DMS79 (cell line): Measurements from ENCODE around the gene HNRNPA2B1.
"Not testable (repeated sequence)": the region's sequence is repeated elsewhere in the genome, so short reads cannot be mapped to it uniquely, and the experiment has no call there.

Source experiments
- DNase-seq: peaks from one replicate; lab custom pipeline; 2025; lab: John Stamatoyannopoulos, UW

HNRNPA2B1 gene

DNA sequence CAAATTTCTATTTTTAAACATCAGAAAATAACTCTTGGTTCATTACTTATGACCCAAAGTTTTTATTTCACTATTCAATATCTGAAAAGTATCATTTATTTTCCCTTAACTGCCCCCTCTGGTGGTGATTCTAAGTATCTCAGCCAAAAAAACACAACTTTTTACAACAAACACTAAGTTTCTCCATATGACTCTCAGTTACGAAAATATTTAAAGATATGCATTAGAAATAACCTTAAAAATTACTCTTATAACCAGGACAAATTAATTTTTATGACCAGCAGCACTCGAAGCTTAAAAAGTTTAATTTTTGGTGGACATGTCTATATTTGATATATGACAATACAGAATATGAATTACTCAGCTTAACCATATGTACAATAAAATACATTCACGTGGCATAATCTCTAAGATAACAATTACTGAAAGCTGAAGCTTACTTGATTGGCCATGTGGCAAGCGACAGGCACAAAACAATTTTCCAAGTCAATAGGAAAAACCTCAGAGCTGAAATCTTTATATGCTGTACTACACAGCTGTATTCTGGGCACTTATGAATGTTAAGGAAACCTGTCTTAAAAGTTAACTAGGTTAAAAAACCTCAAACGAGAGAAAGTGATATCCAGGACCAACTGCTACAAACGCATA, 2.3 kb downstream of the HNRNPA2B1 start:
- no peak for DNase-seq

DNA sequence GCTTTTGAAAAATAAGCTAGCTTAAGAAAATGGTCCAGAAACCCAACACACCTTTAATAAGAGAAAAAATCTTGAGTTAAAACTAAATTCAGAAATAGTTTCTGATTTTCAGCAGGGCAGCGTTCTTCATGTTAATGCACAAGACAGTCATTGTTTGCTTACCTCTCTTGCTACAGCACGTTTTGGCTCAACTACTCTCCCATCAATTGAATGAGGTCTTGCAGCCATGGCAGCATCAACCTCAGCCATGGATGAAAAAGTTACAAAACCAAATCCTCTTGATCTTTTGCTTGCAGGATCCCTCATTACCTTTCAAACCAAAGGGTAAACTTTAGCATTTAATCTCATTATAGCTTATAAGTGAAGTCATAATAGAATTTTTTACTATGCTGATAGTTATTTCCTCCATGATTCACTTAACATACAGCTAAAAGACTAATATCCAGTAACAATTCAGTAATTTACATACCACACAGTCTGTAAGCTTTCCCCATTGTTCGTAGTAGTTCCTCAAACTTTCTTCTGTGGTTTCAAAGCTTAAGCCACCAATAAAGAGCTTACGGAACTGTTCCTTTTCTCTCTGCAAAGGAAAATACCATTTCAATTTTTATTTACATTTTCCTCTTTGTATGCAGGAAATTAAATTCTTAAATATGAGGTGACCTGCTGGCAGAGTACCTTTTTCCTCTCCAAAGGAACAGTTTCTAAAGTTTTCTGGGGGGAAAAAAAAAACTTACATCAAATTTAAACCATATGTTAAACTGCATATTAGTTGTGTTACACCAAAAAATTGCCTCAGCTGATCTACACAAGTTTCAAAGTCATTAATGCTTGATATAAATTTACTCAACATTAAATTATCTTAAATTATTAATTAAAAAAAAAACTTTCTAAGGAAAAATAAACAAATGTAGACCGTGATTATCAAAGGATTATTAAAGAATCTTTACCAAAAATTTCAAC, 3.1 kb downstream of the HNRNPA2B1 start:
- DNase-seq, result no peak

DNA sequence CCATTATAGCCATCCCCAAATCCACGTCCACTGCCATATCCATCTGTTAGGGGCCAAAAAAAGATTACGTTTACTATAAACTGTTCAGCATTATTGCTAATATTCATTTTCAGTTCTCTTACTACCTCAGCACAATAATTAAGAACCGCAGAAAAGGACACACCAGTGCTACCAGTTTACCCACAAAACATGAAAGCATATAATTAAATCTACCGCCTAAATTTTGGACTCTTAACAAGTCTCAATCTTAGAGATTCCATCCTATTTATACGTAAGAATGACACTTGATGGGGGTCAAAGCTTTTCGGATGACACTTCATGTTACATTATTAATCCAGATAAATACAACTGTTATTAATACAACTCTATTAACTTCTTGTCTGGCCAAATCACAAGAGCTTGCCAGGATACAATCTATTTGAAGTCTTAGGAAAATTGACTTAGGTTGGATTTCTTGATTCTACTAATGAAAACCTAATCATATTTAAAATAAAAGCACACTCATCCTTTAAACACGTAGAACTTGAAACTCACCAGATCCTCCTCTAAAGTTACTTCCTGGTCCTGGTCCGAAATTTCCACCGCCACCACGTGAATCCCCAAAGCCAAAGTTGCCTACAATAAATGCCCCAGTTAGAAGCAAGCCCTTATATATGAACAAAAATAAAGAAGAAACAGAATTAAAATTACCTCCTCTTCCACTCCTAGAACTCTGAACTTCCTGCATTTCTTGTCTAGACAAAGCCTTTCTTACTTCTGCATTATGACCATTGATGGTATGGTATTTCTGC, 4.5 kb downstream of the HNRNPA2B1 start:
- no peak for DNase-seq

DNA sequence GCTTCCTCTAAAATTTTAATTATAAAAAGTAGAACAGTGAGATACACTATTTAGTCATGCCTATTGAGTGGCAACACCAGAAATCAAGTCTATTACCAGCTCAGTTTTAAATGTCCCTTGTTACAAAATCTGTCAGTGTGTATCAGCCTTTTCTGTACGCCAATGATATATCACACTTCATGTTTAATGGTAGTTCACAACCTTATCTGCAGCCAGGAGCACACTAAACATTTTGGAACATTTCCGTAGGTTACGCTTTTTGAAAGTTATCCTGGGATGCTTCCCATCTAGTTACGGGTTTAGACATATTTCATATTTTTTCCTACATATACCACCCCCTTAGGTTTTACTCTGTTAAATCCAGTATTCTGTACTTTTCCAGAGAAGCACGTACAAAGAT, 5.4 kb downstream of the HNRNPA2B1 start:
- DNase-seq, result no peak

DNA sequence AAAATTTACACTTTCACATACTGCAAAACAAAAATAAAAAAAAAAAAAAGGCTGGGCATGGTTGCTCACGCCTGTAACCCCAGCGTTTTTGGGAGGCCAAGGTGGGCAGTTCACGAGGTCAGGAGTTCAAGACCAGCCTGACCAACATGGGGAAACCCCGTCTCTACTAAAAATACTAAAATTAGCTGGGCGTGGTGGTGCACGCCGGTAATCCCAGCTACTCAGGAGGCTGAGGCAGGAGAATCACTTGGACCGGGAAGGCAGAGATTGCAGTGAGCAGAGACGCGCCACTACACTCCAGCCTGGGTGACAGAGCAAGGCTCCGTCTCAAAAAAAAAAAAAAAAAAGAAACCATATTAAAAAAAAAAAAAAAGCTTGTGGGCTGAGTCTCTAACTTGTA, 5.8 kb downstream of the HNRNPA2B1 start:
- not testable (repeated sequence) for DNase-seq

DNA sequence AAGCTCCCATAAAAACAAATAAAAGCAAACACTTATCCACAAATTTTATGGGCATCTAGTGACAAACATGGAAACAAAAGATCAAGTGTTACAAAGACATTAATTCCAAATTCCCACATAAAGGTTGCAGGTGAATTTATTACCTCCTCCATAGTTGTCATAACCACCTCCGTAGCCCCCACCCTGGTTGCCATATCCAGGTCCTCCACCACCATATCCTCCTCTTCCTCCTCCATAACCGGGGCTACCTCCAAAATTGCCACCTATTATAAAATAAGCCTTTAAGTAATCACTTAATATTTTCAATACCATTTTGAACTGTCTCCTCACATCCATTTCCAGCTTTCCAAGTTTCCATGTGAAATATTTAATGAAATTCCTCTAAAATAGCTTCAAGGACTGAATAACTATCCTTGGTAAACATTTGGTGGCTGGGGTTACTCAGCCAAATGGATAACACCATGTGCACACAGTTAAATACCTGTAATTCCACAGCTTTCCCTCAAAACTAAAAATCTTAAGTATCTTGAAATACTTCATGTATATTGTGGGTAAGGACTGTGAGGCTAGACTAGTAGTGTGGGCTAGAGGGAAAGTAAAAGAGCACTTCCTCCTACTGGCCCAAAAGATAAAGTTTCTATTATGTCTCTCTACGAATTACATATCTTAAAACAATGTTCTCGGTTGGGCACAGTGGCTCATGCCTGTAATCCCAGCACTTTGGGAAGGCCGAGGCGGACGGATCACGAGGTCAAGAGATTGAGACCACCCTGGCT, 6.9 kb downstream of the HNRNPA2B1 start:
- no peak for DNase-seq

DNA sequence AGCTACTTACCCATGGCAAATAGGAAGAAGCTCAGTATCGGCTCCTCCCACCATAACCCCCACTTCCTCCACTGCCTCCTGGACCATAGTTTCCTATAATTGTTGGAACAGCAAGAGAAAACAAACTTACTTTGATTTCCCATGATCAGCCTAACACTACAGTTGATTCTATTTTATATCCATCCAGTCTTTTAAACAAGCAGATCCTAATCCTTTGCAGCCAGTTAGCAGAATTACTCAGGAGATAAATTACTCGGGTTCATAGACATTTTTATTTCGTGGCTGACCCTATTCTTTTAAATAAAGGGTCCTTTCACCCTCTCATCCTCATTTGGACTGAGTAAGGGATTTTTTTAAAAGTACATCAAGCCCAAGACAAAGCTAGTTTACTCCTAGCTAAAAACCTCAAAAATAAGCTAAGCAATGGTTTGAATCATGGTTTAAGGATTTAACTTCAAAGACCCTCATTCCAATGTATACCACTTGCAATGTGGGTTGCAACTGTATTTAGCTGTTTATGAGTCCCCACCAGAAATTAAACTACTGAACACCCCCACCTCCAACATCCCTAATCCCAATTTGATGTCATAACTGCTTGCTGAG, 8.0 kb downstream of the HNRNPA2B1 start:
- DNase-seq, result no peak

DNA sequence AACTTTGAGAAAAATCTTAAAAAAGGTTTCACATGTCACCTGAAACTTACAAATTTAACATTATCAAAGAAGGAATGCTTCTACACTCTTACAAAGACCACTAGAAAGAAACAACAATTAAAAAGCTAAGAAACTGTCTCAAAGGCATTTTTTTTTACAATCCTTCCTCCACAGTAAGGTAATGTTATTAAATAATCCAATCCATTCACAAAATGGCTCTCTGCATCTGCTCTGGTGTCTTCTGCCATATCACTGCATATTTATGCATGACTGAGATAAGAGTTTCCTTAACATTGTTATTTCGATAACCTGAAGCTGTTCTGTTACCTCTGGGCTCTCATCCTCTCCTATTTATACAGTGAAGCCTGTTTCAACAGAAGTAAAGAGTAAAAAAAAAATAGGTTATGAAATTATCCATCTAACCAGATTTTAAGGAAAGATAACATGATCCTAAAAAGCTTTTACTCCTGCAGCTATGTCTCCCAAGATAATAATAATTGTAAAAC, 8.5 kb downstream of the HNRNPA2B1 start:
- no peak for DNase-seq

DNA sequence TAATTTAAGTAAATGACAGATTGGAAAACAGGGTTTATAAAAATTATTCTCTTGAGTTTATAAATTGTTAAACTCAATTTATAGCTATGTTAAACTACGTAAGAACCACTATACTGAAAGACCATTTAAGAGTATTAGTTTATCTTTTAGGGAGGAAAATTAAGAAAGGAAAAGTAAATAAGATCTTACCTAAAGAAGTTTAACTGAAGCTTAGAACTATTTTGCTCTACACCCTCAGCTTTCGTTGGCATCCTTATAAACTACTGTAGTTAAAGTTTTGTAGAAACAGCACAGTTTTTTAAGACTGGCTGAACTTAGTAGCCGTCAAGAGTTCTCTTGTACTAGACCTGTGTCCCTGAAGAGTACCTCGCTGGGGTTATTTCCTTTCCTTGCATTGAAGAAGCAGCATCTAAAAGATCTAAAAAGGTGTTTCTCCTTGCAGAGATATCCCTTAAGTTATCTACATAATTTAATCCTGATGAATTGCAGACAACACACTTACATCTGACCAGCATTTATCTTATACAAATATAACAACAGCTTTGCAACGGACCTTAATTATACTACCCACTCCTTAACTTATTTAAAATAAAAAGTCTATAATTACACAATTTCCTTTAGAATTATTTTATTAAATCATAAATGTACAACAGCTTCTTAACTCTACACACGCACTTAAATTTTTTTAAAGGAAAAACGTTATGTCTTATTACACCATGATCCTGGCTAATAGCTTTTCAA, 9.1 kb downstream of the HNRNPA2B1 start:
- DNase-seq, result no peak

DNA sequence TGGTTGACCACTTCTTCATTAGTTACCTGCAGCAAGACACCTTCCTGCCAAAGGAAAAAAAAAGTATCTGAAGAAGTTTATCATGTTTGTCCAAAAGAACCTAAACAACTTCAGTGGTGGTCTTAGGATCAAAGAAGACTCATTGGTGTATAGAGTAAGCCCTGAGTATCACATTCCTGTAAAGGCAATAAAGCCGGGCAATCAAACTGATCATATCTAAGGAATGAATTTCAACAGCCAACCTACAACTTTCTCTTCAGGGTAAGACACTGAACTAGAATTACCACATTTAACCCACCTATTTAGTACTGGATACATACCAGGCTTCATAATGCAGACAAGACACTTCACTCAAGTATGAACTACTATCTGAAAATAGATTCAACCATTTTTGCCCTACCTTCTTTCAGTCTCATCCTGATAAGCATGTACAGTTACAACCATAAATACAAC, 10.1 kb downstream of the HNRNPA2B1 start:
- no peak for DNase-seq

DNA sequence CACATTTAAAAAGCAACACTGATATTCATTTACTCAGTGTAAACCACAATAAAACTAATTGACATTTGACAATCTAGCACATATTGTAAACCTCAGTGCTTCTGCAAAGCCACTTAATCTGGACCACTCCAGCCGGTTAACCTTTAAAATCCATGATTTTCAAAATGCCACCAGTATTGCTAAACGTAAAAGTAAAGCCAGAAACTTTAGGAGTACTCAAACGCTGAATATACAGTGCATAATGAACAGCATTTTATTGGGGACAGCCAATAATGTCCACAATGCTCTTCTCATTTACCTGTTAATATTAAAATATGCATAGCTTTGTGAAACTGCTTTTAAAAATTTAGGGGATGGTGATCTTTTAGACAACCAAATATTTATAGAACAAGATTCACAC, 10.8 kb downstream of the HNRNPA2B1 start:
- DNase-seq, result no peak

DNA sequence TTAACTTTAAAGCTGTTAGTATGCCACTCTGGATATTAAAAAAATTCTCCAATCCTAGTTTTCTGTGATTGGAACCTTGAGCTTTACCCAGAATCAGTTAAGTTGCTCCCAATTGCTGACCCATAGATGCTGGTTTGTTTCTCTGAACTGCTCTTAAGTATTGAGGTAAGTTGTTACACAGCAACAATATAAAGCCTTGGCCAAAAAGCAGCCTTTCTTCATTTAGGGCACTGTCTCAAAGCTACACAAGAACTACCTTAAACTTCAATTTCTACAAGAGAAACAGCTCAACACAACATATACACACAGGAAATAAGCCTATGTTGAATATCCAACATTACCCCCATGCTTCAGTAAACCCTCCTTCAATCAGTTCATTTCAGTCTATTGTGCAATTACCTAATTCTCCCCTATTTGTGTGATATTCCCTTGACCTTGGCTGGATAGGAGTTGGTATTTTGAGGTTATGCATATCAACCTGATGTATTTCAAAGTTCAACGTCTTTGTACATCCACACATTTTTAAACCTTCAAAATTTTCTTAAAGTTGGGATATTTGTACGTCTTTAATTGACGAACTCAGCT, 11.5 kb downstream of the HNRNPA2B1 start:
- DNase-seq, result no peak

DNA sequence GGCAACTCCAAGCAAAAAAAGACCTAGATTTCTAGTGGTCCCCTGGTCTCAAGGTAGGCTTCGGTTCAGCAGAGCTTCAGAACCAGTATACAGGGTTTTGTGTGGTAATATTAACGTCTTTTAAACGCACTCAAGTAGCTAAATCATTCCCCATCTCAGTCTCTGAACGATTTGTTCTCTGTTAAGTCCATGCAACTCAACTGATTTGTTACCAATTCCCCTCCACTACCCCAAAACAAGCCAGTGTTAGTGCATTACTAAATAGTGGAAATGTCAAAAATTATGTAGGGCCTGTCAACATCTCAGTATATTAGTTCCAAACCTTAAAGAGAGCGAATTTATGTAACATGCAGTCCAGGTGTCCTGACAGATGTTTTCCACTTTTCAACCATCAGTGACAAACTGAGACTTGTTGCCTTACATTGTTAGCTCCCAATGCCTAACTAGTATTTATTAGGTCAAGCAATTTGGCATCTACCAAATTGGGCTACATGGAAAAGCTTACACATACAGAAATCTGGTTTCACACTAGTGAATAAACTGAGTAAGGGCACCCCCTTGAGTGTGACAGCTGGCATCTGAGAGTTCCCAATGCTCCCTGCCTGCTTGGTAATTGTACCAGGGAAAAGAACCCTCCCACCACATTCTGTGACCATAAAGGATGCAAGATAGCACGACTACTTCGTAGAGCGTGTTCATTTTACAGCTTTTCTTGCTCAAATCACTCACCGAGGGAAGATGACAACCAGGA, 12.2 kb downstream of the HNRNPA2B1 start:
- no peak for DNase-seq

DNA sequence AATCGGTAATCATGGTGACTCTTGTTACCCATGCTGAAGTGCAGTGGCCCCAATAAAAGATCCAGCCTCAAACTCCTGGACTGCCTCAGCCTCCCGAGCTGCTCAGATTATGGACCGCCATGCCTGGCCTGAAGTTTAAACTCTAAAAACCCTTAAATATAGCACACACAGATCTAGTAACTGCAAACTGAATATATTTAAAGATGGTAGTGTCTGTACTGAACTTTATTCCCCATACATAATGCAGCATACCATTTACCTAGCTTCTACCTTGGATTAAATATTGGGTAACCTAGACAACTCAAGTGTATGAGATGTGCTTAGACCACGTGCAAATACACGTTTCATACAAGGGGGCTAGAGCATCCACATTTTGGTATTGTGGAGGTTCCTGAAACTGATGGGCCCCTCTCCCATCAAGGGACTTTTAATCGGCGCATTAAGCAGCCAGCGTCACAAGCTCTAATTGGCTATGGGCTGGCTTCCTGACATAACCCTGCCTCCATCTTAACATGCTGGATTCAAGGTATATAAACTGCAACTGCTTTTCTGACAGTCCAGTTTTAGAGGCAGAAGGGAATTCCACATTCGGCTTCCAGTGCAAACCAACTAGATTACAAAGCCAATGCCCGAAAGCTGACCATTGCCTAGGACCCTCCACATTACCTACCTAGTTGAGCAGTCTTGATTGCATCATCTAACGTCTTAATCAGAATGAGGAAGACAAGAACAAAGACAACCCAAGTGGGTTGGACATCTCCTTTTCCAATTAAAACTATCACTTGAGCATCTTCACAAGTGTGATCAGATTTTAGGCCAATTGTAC, 13.0 kb downstream of the HNRNPA2B1 start:
- DNase-seq, result no peak

DNA sequence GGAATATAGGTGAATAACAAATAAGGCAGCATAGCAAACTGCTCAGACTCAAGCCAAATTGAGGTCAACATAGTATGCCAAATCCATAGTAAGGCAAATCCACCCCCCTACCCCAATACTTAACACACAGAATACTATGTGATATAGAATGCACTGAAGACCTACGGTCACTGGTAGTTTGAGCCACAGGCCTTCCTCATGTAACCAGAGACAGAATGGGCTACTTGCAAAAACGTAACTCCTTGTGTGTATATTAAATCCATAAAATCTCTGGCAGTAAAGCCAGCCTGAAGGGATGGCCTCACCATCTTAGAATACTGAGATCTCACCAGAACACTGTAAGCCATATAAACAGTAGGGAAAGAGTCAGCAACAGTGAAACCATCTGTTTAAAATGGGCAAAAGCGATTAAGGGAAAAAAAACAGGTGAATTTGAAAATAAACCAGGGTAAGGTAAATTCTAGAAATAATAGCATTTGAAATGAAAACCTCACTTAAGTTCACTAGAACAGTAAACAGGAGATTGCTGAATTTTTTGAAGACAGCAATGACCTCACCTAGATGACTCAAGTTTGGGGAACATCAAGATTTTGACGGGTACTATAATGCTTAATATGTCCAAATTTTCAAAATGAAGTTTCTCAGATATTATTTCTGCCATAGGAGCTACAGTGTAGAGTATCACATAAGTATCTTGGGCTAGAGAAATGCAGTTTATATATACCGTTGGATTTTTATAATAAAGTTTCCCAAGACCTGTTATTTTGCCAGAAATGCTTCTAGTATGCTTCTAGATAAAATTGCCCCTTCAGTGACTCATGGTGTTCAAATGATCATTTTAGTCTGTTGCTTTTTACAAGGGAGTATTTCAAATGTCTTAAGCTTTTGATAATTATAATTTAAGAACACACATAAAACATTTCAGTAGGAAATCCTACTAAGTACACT, 13.9 kb downstream of the HNRNPA2B1 start:
- no peak for DNase-seq

DNA sequence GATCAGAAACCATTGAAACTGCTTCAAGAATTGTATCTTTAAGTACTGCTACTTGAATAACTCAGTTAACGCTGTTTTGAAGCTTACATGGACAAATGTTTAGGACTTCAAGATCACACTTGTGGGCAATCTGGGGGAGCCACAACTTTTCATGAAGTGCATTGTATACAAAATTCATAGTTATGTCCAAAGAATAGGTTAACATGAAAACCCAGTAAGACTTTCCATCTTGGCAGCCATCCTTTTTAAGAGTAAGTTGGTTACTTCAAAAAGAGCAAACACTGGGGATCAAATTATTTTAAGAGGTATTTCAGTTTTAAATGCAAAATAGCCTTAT, 14.7 kb downstream of the HNRNPA2B1 start:
- DNase-seq, result no peak

DNA sequence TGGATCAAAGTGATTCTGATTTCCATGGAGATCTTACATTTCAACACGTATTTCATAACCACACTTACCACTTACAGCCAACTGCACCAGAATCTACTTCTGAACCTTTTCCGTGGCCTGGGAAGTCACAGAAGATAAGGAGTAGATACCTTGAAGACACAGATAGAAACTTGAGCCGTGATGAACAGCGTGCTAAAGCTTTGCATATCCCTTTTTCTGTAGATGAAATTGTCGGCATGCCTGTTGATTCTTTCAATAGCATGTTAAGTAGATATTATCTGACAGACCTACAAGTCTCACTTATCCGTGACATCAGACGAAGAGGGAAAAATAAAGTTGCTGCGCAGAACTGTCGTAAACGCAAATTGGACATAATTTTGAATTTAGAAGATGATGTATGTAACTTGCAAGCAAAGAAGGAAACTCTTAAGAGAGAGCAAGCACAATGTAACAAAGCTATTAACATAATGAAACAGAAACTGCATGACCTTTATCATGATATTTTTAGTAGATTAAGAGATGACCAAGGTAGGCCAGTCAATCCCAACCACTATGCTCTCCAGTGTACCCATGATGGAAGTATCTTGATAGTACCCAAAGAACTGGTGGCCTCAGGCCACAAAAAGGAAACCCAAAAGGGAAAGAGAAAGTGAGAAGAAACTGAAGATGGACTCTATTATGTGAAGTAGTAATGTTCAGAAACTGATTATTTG, 15.3 kb downstream of the HNRNPA2B1 start:
- DNase-seq, result no peak
